GM12892 (cell line): ENCODE results near the gene CPA1.
A peak's percentile ranks its signal among the peaks of the same experiment; 100 is the strongest.

Source experiments
- DNase-seq: peaks from one replicate; pipeline ENCODE4 v3.0.0; 2011; ENCODE audit not compliant: insufficient read length
- FAIRE-seq: peaks from 2 replicates; lab custom pipeline; 2011; peaks lifted over from hg19 to GRCh38; lab: Jason Lieb, UNC
- POLR2A ChIP-seq: IDR thresholded peaks from 2 replicates; pipeline ENCODE4 v1.6.1; 2011; ENCODE audit warnings: low read depth, low read length, control low read depth
- POLR2AphosphoS5 ChIP-seq: IDR thresholded peaks from 2 replicates; pipeline ENCODE4 v1.6.1; 2011; ENCODE audit warnings: low read depth, low read length, control low read depth
- TAF1 ChIP-seq: IDR thresholded peaks from 2 replicates; pipeline ENCODE4 v1.6.1; 2011; ENCODE audit warnings: low read depth, mild to moderate bottlenecking, control low read depth, low read length, borderline replicate concordance

The CPA1 gene

DNA sequence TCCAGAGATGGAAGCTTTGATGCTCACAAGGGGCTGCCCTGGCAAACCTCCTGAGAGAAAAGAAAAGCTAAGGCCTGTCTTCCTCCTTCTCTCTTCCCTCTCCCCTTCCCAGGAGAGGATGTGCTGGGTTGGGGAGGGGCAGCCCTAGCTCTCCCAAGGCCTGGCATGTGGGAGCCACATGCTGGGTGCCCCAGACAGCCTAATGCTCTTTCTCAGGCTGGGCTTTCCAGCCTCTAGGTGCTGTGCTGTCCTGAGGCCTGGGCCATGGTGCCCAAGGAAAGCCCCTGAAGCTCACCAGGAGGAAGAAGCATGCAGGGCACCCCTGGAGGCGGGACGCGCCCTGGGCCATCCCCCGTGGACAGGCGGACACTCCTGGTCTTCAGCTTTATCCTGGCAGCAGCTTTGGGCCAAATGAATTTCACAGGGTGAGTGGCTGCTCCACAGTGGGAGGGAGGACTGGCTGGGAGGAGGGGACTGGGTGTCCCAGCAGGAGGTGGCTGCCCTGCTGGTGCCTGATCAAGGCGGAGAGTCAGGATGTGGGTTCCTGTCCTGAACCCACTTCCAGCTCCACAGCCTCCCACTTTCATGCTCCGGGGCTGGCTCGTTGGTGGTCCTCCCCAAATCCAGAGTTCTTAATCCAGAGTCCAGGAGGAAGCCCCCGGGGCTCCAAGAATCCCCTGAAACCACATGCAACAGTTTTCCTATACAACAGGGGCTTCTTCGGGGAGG, 34.0 kb upstream of the CPA1 start:
- TF ChIP-seq POLR2A: no peak
- no peak for TF ChIP-seq POLR2AphosphoS5
- TF ChIP-seq TAF1: no peak
- FAIRE-seq (no peak), DNase-seq (no peak)

GRCh38 chr7:130346941-130347340, 33.4 kb upstream of the CPA1 start:
- TF ChIP-seq POLR2A: no peak
- TF ChIP-seq TAF1: no peak
- no peak for TF ChIP-seq POLR2AphosphoS5
- no peak for DNase-seq
- FAIRE-seq: no peak

DNA sequence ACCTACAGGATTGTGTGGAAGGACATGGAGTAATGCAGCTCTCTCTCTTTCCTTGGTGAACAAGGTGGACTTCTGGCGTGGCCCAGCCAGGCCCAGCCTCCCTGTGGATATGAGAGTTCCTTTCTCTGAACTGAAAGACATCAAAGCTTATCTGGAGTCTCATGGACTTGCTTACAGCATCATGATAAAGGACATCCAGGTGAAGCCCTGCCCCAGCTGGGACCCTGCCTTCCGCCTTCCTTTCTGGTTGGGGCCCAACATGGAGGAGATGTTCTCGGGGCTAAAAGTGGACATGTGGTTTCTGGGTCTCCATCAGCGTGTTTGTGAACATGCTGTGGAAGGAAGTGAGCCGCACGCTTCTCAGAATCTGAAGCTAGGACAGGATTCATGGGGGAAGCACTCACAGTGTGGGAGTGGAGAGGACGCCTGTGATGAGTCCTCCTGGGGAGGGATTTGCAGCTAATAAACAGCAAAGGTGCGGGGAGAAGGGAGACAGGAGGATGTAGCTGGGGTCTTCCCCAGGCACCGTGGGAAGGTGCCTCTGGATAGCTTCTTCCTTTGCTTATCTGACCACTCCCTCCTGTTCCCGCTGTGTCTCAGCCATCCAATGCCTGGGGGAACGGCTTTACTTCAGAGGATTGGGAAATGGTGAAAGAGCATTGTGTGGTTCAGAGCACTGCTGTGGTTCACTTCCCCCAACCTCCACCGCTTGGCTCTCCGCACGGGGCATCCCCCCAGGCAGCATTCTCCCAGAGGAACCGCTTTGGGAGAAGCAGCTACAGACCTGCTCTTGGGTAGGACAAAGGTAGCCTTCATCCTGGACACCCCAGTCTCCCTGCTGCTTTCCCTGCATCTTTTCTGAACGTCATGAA, 30.1 kb upstream of the CPA1 start:
- DNase-seq: no peak

GRCh38 chr7:130350945-130351790, 29.1 kb upstream of the CPA1 start:
- no peak for TF ChIP-seq TAF1
- TF ChIP-seq POLR2A: no peak
- no peak; the same call in 1 of the 2 replicates for TF ChIP-seq POLR2AphosphoS5
- FAIRE-seq: peak; percentile 46
- DNase-seq: peak; percentile 54

More for the DNA sequence above, 30.1 kb upstream of the CPA1 start:
- TF ChIP-seq POLR2AphosphoS5 (peak; percentile 35; the same call in 1 of the 2 replicates), POLR2A (no peak)
- FAIRE-seq: peak; percentile 85

DNA sequence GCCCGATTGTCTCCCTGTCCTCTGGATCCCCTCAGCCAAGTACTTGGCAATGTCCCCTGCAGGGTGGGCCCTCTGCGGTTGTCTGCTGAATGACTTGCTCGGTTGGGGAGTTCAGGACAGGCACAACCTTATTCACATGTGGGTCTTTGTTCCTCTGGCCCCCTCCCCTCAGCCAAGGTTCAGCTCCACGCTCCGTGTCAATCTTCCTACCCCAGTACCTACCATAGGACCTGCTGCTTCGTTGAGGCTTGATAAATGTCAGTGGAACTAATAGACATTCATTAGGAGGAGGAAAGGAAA, 28.6 kb upstream of the CPA1 start:
- no peak for DNase-seq
- TF ChIP-seq POLR2A (no peak), POLR2AphosphoS5 (no peak)
- peak; percentile 44 for FAIRE-seq

- no peak for FAIRE-seq
- no peak for DNase-seq
- TF ChIP-seq TAF1 (no peak), POLR2A (no peak), POLR2AphosphoS5 (no peak)
Measured at GRCh38 chr7:130352194-130353074, 27.9 kb upstream of the CPA1 start.

DNA sequence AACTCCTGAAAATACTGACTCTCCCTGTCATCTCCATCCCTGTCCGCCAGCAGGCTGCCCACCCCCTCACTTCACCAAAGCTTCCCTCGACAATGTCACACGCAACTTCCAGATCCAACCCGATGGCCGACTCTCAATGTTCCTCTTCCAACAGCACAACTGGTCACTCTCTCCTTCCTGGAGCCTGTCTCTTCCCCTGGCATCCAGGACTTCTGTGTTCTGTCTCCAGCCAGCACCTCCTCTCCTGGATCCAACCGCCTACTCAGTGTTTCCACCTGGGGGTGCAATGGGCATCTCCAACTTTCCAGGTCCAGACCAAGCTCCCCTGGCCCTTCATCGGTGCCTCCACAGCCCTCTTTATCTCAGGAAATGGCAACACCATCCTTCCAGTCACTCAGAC, 27.1 kb upstream of the CPA1 start:
- FAIRE-seq: no peak
- DNase-seq: no peak
- no peak for TF ChIP-seq POLR2AphosphoS5
- TF ChIP-seq TAF1: no peak
- TF ChIP-seq POLR2A: no peak

- FAIRE-seq (no peak), DNase-seq (no peak)
Measured at GRCh38 chr7:130356121-130356875, 24.0 kb upstream of the CPA1 start.

DNA sequence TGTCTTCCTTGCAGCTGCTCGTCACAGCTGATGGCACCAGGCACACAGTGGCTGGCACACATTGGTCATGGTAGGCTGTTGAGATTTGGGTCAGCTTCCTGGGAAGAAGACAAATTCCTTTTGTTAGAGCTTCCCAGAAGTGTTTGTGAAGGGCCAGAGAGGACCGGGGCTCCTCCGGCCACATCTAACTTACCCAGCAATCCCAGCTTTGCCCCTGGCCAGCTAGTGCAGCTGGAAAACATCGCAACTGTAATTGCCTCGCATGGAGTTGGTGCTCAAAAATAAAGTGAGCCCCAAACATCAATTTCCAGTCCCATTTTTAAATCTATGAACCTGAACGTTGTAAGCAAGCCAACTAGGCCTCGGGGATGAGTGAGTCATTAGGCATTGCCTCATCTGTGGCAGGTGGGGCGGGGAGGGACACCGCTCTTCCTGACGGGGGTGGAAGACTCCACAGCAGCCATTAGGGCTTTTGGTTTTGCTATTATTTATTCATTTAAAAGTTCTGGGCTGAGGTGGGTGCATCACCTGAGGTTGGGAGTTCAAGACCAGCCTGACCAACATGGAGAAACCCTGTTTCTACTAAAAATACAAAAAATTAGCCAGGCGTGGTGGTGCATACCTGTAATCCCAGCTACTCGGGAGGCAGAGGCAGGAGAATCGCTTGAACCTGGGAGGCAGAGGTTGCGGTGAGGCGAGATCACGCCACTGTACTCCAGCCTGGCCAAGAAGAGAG, 23.2 kb upstream of the CPA1 start:
- no peak for FAIRE-seq
- TF ChIP-seq POLR2AphosphoS5 (no peak), POLR2A (no peak), TAF1 (no peak)
- DNase-seq: no peak

More at GRCh38 chr7:130356121-130356875, 24.0 kb upstream of the CPA1 start:
- no peak for TF ChIP-seq POLR2A
- no peak for TF ChIP-seq POLR2AphosphoS5
- TF ChIP-seq TAF1: no peak
